WI38 (cell line): ENCODE results near the gene C1orf198.

ENCODE experiments used
- H3K4me3 ChIP-seq: 2 replicates; pipeline ENCODE4 v1.5.1; 2011; ENCODE audit warnings: low read depth, mild to moderate bottlenecking, control low read depth, low read length
- CTCF ChIP-seq: IDR thresholded peaks from 2 replicates; pipeline ENCODE4 v1.5.1; 2012; ENCODE audit warnings: low read depth, mild to moderate bottlenecking, control low read depth, low read length

C1orf198 gene

GRCh38 chr1:230899841-230900251 is 31.5 kb upstream of the C1orf198 start:
- no peak for TF ChIP-seq CTCF
- H3K4me3 ChIP-seq: no peak overlapping the region

DNA sequence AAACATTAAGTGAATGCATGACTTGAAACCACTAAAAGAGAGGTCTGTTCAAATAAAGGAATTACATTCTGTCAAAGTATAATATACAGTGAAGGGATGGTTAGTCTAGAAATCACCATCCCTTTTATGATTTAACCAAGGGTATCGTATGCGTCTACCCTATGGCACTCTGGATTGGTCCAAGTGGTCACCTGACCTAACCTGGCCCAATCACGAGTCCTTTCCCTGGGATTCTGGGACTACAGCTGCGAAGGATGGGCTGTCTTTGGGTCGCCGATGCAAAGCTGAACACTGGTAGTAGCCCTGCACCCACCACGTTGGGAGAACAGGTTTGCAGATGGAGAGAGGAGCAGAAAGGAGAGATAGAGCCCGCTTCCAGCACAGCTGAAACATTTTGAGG is 30.4 kb upstream of the C1orf198 start:
- TF ChIP-seq CTCF: no peak

GRCh38 chr1:230898144-230898543 is 29.8 kb upstream of the C1orf198 start:
- no peak for TF ChIP-seq CTCF

More for the DNA sequence above, 30.4 kb upstream of the C1orf198 start:
- no peak overlapping the region for H3K4me3 ChIP-seq

DNA sequence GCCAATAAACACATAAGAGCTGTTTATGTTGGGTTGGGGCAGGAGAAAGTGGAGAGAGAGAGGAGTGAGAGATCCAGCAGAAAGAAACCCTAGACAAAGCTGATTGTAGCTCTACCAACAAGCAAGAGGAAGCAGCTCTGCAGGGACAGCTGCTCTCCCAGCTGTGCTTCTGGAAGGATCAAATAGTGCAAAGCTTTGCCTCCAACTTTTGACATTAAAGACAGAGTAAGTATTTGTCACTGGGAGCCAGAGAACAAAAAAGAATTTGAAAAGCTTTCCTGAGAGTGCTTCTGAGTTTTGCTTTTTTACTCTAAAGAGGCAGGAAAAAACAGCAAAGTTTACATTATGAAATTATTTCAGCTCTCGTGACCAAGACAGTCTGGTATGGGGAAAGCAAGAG is 28.5 kb upstream of the C1orf198 start:
- no peak for TF ChIP-seq CTCF
- H3K4me3 ChIP-seq: no peak overlapping the region

More at GRCh38 chr1:230898144-230898543, 29.8 kb upstream of the C1orf198 start:
- H3K4me3 ChIP-seq: no peak overlapping the region

DNA sequence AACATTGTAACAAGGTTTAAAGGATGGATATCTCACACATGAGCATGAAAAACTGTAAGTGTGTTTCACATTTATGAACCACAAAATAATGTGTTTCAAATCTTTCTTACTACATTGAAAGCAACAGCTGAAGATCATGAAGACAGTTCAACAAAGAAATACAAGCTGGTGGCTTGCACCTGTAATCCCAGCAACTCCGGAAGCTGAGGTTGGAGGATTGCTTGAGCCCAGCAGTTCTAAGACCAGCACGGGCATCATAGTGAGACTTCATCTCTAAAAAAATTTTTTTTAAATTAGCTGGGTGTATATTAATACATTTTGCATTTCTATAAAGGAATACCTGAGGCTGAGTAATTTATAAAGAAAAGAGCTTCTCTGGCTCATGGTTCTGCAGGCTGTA is 27.1 kb upstream of the C1orf198 start:
- no peak overlapping the region for H3K4me3 ChIP-seq
- TF ChIP-seq CTCF: no peak

- no peak for TF ChIP-seq CTCF
- no peak overlapping the region for H3K4me3 ChIP-seq
Observed at GRCh38 chr1:230894664-230895063, 26.3 kb upstream of the C1orf198 start.

- TF ChIP-seq CTCF: no peak
Observed at GRCh38 chr1:230894032-230894431, 25.7 kb upstream of the C1orf198 start.

More at GRCh38 chr1:230894032-230894431, 25.7 kb upstream of the C1orf198 start:
- no peak overlapping the region for H3K4me3 ChIP-seq
